GM12878 (cell line): Measurements from ENCODE around the gene SP2. TPM values are rescaled to one million over a fixed set of nuclear protein-coding genes. Genes with fewer than 3 reads are reported as not detected.
A peak's percentile ranks its signal among the peaks of the same experiment; 100 is the strongest.

Source experiments
- ETV6 ChIP-seq, 2 experiments: fragments of 450-650 bp in 1 of 2; IDR thresholded peaks in 1 of 2; conservative IDR thresholded peaks in 1 of 2; 2 replicates each; pipeline ENCODE4 v1.6.1; 2014; ENCODE audit warnings: antibody characterized with exemption in 1 of 2, borderline replicate concordance in 1 of 2, low read depth in 1 of 2, mild to moderate bottlenecking in 1 of 2, moderate library complexity in 1 of 2
- GATAD2B ChIP-seq: fragments of 450-650 bp; conservative IDR thresholded peaks from 2 replicates; pipeline ENCODE4 v1.6.1; 2017; ENCODE audit warnings: low read depth, mild to moderate bottlenecking, moderate library complexity
- IKZF2 ChIP-seq, 2 experiments: fragments of 450-650 bp; IDR thresholded peaks; 2 replicates each; pipeline ENCODE4 v1.6.1; 2017; ENCODE audit warnings: mild to moderate bottlenecking in 2 of 2, moderate library complexity in 2 of 2
- NFYA ChIP-seq: IDR thresholded peaks from 2 replicates; pipeline ENCODE4 v1.6.1; 2011; ENCODE audit warnings: low read depth, mild to moderate bottlenecking, low read length, improper control_type of control experiment, borderline replicate concordance
- RBBP5 ChIP-seq: fragments of 200-600 bp; sonication (generic); conservative IDR thresholded peaks from 2 replicates; pipeline ENCODE4 v1.6.1; 2016
- RELA ChIP-seq: fragments of 450-650 bp; IDR thresholded peaks from 2 replicates; pipeline ENCODE4 v1.8.0; 2014; ENCODE audit warnings: borderline replicate concordance; ENCODE audit not compliant: partially characterized antibody
- ZNF622 ChIP-seq: fragments of 450-650 bp; IDR thresholded peaks from 2 replicates; pipeline ENCODE4 v1.6.1; 2017; ENCODE audit warnings: mild to moderate bottlenecking, inconsistent platforms
- polyA plus RNA-seq, 11 experiments: library from polyadenylated mRNA; depleted of rRNA in 4 of 11; unstranded in 6 of 11; stranded (reverse) in 5 of 11; fragments of >200 nt; fragmentation: Nextera tagmentation in 4 of 11; fragmentation: Illumina TruSeq in 1 of 11; extraction: Ambion mirVana in 4 of 11; extraction: Trizol in 1 of 11; gene quantifications; 1 replicate in 1 of 11; 2 replicates in 10 of 11; pipeline versions ENCODE4 v1.2.1 to v1.2.3, GENCODE V29; 2011 to 2016; ENCODE audit warnings: inconsistent platforms in 2 of 11, missing spikeins in 2 of 11, low read depth in 1 of 11
- total RNA-seq, 4 experiments: library from RNA; depleted of rRNA in 3 of 4; stranded (reverse); fragments of >200 nt in 3 of 4; fragmentation: Illumina TruSeq in 1 of 4; extraction: Trizol in 1 of 4; gene quantifications; 2 replicates each; pipeline versions ENCODE4 v1.2.1 to v1.2.3, GENCODE V29; 2013 to 2021
- TF ChIP-seq, protein P1 (sequence below): fragments of 450-650 bp; IDR thresholded peaks from 2 replicates; pipeline ENCODE4 v1.6.1; 2017; ENCODE audit warnings: antibody characterized with exemption, mild to moderate bottlenecking, moderate library complexity
- TF ChIP-seq, protein P2 (sequence below): fragments of 450-650 bp; IDR thresholded peaks from 2 replicates; pipeline ENCODE4 v1.6.1; 2016; ENCODE audit warnings: mild to moderate bottlenecking, moderate library complexity, borderline replicate concordance
- TF ChIP-seq, protein P3 (sequence below): fragments of 450-650 bp; formaldehyde crosslinking; IDR thresholded peaks from 2 replicates; pipeline ENCODE4 v1.5.0; 2022; ENCODE audit warnings: mild to moderate bottlenecking, missing genetic modification characterization
- TF ChIP-seq, protein P4 (sequence below): IDR thresholded peaks from 2 replicates; pipeline ENCODE4 v1.6.1; 2011; ENCODE audit warnings: low read depth, mild to moderate bottlenecking, low read length, moderate library complexity, borderline replicate concordance; ENCODE audit errors: extremely low read depth
- TF ChIP-seq, protein P5 (sequence below): fragments of 450-650 bp; IDR thresholded peaks from 2 replicates; pipeline ENCODE4 v1.6.1; 2017; ENCODE audit warnings: mild to moderate bottlenecking, moderate library complexity

The SP2 gene
- total and polyA plus RNA-seq, 10 of the 15 experiments (the other 5 are each of a cell fraction or from before 2014, with no cell fraction given) = 1.2 to 19.1 (median 4.8) TPM

DNA sequence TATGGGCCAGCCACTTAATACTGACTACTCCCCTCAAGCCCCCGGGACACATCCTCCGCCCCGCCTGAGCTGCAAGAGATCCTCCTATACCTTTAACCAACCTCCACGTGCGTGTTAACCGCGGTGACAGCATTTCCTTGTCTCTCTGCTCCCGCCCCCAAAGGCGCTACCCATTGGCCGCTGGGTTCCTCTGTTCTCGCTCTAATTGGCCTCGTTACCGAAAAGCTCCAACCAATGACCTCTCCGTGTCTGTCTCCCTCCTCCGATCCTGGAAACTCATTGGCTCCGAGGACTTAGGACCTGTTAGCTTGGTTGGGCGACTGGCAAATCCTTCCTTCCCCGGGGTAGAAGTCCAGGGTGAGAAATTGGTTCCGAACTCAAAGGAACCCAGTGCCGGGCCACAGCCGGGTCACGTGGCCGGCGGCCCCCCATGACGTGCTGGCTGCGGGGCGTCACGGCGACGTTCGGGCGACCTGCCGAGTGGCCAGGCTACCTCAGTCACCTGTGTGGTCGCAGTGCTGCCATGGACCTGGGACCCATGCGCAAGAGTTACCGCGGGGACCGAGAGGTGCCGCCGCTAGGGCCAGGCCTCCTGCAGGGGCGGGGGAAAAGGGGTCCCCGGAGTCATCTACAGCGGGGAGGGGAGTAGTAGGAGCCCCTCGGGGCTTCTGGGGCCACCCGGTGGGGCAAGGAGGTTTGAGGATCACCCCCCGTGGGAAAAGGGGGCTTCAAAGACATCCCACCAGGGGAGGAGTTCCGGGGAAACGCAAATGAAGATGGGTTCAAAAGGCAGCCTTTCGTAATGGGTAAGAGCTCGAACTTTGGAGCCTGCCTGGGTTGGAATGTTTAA lies 45.4 kb downstream of the SP2 start, which contains the start of gene PNPO (continued):
- peak; percentile 78 for TF ChIP-seq NFYA
- TF ChIP-seq, protein P1, sequence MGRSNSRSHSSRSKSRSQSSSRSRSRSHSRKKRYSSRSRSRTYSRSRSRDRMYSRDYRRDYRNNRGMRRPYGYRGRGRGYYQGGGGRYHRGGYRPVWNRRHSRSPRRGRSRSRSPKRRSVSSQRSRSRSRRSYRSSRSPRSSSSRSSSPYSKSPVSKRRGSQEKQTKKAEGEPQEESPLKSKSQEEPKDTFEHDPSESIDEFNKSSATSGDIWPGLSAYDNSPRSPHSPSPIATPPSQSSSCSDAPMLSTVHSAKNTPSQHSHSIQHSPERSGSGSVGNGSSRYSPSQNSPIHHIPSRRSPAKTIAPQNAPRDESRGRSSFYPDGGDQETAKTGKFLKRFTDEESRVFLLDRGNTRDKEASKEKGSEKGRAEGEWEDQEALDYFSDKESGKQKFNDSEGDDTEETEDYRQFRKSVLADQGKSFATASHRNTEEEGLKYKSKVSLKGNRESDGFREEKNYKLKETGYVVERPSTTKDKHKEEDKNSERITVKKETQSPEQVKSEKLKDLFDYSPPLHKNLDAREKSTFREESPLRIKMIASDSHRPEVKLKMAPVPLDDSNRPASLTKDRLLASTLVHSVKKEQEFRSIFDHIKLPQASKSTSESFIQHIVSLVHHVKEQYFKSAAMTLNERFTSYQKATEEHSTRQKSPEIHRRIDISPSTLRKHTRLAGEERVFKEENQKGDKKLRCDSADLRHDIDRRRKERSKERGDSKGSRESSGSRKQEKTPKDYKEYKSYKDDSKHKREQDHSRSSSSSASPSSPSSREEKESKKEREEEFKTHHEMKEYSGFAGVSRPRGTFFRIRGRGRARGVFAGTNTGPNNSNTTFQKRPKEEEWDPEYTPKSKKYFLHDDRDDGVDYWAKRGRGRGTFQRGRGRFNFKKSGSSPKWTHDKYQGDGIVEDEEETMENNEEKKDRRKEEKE = no peak
- TF ChIP-seq ETV6 (conservative IDR thresholded peaks at IDR 0.05 in 1 of 2, IDR thresholded peaks at IDR 0.05 in 1 of 2; ENCODE audit: borderline replicate concordance in 1 of 2, low read depth in 1 of 2) = no peak
- TF ChIP-seq, protein P2, sequence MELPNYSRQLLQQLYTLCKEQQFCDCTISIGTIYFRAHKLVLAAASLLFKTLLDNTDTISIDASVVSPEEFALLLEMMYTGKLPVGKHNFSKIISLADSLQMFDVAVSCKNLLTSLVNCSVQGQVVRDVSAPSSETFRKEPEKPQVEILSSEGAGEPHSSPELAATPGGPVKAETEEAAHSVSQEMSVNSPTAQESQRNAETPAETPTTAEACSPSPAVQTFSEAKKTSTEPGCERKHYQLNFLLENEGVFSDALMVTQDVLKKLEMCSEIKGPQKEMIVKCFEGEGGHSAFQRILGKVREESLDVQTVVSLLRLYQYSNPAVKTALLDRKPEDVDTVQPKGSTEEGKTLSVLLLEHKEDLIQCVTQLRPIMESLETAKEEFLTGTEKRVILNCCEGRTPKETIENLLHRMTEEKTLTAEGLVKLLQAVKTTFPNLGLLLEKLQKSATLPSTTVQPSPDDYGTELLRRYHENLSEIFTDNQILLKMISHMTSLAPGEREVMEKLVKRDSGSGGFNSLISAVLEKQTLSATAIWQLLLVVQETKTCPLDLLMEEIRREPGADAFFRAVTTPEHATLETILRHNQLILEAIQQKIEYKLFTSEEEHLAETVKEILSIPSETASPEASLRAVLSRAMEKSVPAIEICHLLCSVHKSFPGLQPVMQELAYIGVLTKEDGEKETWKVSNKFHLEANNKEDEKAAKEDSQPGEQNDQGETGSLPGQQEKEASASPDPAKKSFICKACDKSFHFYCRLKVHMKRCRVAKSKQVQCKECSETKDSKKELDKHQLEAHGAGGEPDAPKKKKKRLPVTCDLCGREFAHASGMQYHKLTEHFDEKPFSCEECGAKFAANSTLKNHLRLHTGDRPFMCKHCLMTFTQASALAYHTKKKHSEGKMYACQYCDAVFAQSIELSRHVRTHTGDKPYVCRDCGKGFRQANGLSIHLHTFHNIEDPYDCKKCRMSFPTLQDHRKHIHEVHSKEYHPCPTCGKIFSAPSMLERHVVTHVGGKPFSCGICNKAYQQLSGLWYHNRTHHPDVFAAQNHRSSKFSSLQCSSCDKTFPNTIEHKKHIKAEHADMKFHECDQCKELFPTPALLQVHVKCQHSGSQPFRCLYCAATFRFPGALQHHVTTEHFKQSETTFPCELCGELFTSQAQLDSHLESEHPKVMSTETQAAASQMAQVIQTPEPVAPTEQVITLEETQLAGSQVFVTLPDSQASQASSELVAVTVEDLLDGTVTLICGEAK = peak; percentile 61; the same call in 1 of the 2 replicates
- TF ChIP-seq, protein P3, sequence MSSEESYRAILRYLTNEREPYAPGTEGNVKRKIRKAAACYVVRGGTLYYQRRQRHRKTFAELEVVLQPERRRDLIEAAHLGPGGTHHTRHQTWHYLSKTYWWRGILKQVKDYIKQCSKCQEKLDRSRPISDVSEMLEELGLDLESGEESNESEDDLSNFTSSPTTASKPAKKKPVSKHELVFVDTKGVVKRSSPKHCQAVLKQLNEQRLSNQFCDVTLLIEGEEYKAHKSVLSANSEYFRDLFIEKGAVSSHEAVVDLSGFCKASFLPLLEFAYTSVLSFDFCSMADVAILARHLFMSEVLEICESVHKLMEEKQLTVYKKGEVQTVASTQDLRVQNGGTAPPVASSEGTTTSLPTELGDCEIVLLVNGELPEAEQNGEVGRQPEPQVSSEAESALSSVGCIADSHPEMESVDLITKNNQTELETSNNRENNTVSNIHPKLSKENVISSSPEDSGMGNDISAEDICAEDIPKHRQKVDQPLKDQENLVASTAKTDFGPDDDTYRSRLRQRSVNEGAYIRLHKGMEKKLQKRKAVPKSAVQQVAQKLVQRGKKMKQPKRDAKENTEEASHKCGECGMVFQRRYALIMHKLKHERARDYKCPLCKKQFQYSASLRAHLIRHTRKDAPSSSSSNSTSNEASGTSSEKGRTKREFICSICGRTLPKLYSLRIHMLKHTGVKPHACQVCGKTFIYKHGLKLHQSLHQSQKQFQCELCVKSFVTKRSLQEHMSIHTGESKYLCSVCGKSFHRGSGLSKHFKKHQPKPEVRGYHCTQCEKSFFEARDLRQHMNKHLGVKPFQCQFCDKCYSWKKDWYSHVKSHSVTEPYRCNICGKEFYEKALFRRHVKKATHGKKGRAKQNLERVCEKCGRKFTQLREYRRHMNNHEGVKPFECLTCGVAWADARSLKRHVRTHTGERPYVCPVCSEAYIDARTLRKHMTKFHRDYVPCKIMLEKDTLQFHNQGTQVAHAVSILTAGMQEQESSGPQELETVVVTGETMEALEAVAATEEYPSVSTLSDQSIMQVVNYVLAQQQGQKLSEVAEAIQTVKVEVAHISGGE (CRISPR knock-in tag) = peak; percentile 70
- TF ChIP-seq GATAD2B = peak; percentile 65
- peak in 1 of 2 experiments; percentile 39; a peak in 2 of 4 replicates for TF ChIP-seq IKZF2 (IDR thresholded peaks at IDR 0.05)
- TF ChIP-seq, protein P4, sequence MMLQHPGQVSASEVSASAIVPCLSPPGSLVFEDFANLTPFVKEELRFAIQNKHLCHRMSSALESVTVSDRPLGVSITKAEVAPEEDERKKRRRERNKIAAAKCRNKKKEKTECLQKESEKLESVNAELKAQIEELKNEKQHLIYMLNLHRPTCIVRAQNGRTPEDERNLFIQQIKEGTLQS = peak; percentile 43; the same call in 1 of the 2 replicates
- TF ChIP-seq ZNF622 = no peak
- peak; percentile 56 for TF ChIP-seq RELA
- no peak for TF ChIP-seq RBBP5
- TF ChIP-seq, protein P5, sequence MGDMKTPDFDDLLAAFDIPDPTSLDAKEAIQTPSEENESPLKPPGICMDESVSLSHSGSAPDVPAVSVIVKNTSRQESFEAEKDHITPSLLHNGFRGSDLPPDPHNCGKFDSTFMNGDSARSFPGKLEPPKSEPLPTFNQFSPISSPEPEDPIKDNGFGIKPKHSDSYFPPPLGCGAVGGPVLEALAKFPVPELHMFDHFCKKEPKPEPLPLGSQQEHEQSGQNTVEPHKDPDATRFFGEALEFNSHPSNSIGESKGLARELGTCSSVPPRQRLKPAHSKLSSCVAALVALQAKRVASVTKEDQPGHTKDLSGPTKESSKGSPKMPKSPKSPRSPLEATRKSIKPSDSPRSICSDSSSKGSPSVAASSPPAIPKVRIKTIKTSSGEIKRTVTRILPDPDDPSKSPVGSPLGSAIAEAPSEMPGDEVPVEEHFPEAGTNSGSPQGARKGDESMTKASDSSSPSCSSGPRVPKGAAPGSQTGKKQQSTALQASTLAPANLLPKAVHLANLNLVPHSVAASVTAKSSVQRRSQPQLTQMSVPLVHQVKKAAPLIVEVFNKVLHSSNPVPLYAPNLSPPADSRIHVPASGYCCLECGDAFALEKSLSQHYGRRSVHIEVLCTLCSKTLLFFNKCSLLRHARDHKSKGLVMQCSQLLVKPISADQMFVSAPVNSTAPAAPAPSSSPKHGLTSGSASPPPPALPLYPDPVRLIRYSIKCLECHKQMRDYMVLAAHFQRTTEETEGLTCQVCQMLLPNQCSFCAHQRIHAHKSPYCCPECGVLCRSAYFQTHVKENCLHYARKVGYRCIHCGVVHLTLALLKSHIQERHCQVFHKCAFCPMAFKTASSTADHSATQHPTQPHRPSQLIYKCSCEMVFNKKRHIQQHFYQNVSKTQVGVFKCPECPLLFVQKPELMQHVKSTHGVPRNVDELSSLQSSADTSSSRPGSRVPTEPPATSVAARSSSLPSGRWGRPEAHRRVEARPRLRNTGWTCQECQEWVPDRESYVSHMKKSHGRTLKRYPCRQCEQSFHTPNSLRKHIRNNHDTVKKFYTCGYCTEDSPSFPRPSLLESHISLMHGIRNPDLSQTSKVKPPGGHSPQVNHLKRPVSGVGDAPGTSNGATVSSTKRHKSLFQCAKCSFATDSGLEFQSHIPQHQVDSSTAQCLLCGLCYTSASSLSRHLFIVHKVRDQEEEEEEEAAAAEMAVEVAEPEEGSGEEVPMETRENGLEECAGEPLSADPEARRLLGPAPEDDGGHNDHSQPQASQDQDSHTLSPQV = no peak
